Endothelial cell of umbilical vein (primary cell): ENCODE data around the gene MED22. TPM values are rescaled to one million over a fixed set of nuclear protein-coding genes. Genes with fewer than 3 reads are reported as not detected.

ENCODE experiments used
- BruUV-seq: library from RNA; stranded (reverse); fragments of 400-500 nt; replicated peaks from 2 replicates; lab custom pipeline; 2021; lab: Mats Ljungman, UMichigan
- CTCF ChIA-PET: fragments of 300-600, 350-600 bp; sonication (Branson Sonifier 250); formaldehyde crosslinking; loops from one replicate; lab custom pipeline; 2021; ENCODE audit warnings: antibody characterized with exemption, inconsistent platforms; lab: Charles Lee
- POLR2A ChIA-PET: fragments of 300-600, 350-600 bp; sonication (Branson Sonifier 250); formaldehyde crosslinking; loops from one replicate; lab custom pipeline; 2021; ENCODE audit warnings: antibody characterized with exemption, inconsistent platforms; lab: Charles Lee
- DNase-seq: peaks from one replicate; pipeline ENCODE4 v3.0.0-alpha.2; 2011; ENCODE audit warnings: low read depth, low spot score
- FAIRE-seq: peaks from 2 replicates; lab custom pipeline; 2011; peaks lifted over from hg19 to GRCh38; lab: Jason Lieb, UNC
- H2AFZ ChIP-seq: 2 replicates; pipeline ENCODE4 v1.6.0; 2012; ENCODE audit warnings: low read depth, low read length, control low read depth, inconsistent platforms
- H3K27ac ChIP-seq: 2 replicates; pipeline ENCODE4 v1.5.1; 2011; ENCODE audit warnings: low read depth, mild to moderate bottlenecking, control low read depth, low read length, moderate library complexity; ENCODE audit not compliant: insufficient read depth
- H3K27me3 ChIP-seq, 2 experiments: 2 replicates each; pipeline versions ENCODE4 v1.6.0 to v1.6.1; 2011; ENCODE audit warnings: low read length in 2 of 2, mixed read lengths in 1 of 2; ENCODE audit not compliant: control insufficient read depth in 2 of 2, insufficient read depth in 2 of 2
- H3K36me3 ChIP-seq, 2 experiments: 2 replicates in 1 of 2; 3 replicates in 1 of 2; pipeline ENCODE4 v1.5.1; 2011; ENCODE audit warnings: low read length in 2 of 2, mild to moderate bottlenecking in 1 of 2, moderate library complexity in 1 of 2; ENCODE audit not compliant: control insufficient read depth in 2 of 2, insufficient read depth in 2 of 2; ENCODE audit errors: extremely low read depth in 1 of 2
- H3K4me1 ChIP-seq: 3 replicates; pipeline ENCODE4 v1.5.1; 2011; ENCODE audit warnings: mild to moderate bottlenecking, low read length; ENCODE audit not compliant: control insufficient read depth, insufficient read depth; ENCODE audit errors: extremely low read depth
- H3K4me2 ChIP-seq: 2 replicates; pipeline ENCODE4 v1.6.1; 2011; ENCODE audit warnings: low read length, control low read depth, mixed read lengths; ENCODE audit not compliant: insufficient read depth
- H3K4me3 ChIP-seq, 3 experiments: fragments of 200-600 bp in 1 of 3; sonication (generic), shearing (Covaris generic) in 1 of 3; replicated peaks in 1 of 3; 2 replicates each; pipeline ENCODE4 v1.5.1; 2011 to 2016; ENCODE audit warnings: control low read depth in 3 of 3, low read length in 3 of 3, mild to moderate bottlenecking in 2 of 3, inconsistent platforms in 1 of 3, low read depth in 1 of 3, moderate library complexity in 1 of 3; ENCODE audit not compliant: insufficient read depth in 1 of 3
- H3K79me2 ChIP-seq: 2 replicates; pipeline ENCODE4 v1.6.0; 2012; ENCODE audit warnings: low read length, inconsistent platforms; ENCODE audit not compliant: control insufficient read depth, insufficient read depth
- H3K9ac ChIP-seq: replicated peaks from 2 replicates; pipeline ENCODE3; 2011; ENCODE audit warnings: low read length, control low read depth; ENCODE audit not compliant: insufficient read depth; ENCODE audit errors: extremely low read depth
- H3K9me1 ChIP-seq: replicated peaks from 3 replicates; pipeline ENCODE4 v1.6.0; 2011; ENCODE audit warnings: mild to moderate bottlenecking, low read length; ENCODE audit not compliant: control insufficient read depth, insufficient read depth; ENCODE audit errors: extremely low read depth
- H3K9me3 ChIP-seq: replicated peaks from 2 replicates; pipeline ENCODE4 v1.5.1; 2012; ENCODE audit warnings: low read length, inconsistent platforms; ENCODE audit not compliant: control insufficient read depth, insufficient read depth
- H4K20me1 ChIP-seq: replicated peaks from 2 replicates; pipeline ENCODE3; 2011; ENCODE audit warnings: mild to moderate bottlenecking, low read length; ENCODE audit not compliant: control insufficient read depth, insufficient read depth; ENCODE audit errors: extremely low read depth
- EZH2 ChIP-seq: IDR thresholded peaks from 2 replicates; pipeline ENCODE4 v1.6.1; 2012; ENCODE audit warnings: borderline replicate concordance, low read depth, mild to moderate bottlenecking, moderate library complexity, low read length, inconsistent platforms; ENCODE audit not compliant: severe bottlenecking
- FOS ChIP-seq: IDR thresholded peaks from 2 replicates; pipeline ENCODE4 v1.6.1; 2011; ENCODE audit warnings: mild to moderate bottlenecking, low read length, moderate library complexity, borderline replicate concordance; ENCODE audit not compliant: insufficient read depth
- GATA2 ChIP-seq: IDR thresholded peaks from 2 replicates; pipeline ENCODE4 v1.7.0; 2011; ENCODE audit warnings: low read depth, mild to moderate bottlenecking, moderate library complexity, mixed read lengths, low read length; ENCODE audit not compliant: insufficient read length, insufficient read depth
- JUN ChIP-seq: IDR thresholded peaks from 2 replicates; pipeline ENCODE4 v1.6.1; 2011; ENCODE audit warnings: borderline replicate concordance, low read depth; ENCODE audit not compliant: insufficient read length, insufficient read depth
- MYC ChIP-seq: IDR thresholded peaks from one replicate; pipeline ENCODE4 v1.6.1; 2011; ENCODE audit warnings: mild to moderate bottlenecking, low read depth, low read length
- POLR2AphosphoS5 ChIP-seq: IDR thresholded peaks from 2 replicates; pipeline ENCODE4 v1.6.1; 2012; ENCODE audit warnings: low read depth, mild to moderate bottlenecking, control low read depth, low read length, moderate library complexity; ENCODE audit not compliant: insufficient read depth
- dilution Hi-C: fragments of 300-500 bp; cut with MboI; formaldehyde crosslinking; loops from one replicate; pipeline ENCODE4 v1.15.0; 2019; ENCODE audit warnings: low sequenced_read_pairs; ENCODE audit not compliant: extremely low pct_ligation_motif_present
- intact Hi-C: fragments of 100-400 bp; cut with micrococcal nuclease; formaldehyde crosslinking; loops from one replicate; pipeline ENCODE4 v1.10.0; 2022
- polyA plus RNA-seq, 4 experiments: library from polyadenylated mRNA; depleted of rRNA in 3 of 4; stranded (reverse) in 3 of 4; unstranded in 1 of 4; fragments of >200 nt; gene quantifications; 2 replicates each; pipeline versions ENCODE4 v1.2.1 to v1.2.3, GENCODE V29; 2011 to 2012; ENCODE audit warnings: missing spikeins in 1 of 4
- total RNA-seq: library from RNA; stranded (reverse); gene quantifications from 2 replicates; pipeline ENCODE4 v1.2.3, GENCODE V29; 2021
- TF ChIP-seq, protein P1 (sequence below), 2 donors: IDR thresholded peaks; 1 replicate in 1 of 2; 2 replicates in 1 of 2; pipeline ENCODE4 v1.5.1; 2011; ENCODE audit warnings: low read length in 2 of 2, mild to moderate bottlenecking in 2 of 2, moderate library complexity in 2 of 2, control low read depth in 1 of 2, inconsistent platforms in 1 of 2, low read depth in 1 of 2; ENCODE audit not compliant: insufficient read depth in 1 of 2; ENCODE audit errors: extremely low read depth in 1 of 2

MED22 gene
- total and polyA plus RNA-seq, 2 donors (not counting 3 experiments of a cell fraction or from before 2014, with no cell fraction given) = 25.7 to 27.4 TPM

DNA sequence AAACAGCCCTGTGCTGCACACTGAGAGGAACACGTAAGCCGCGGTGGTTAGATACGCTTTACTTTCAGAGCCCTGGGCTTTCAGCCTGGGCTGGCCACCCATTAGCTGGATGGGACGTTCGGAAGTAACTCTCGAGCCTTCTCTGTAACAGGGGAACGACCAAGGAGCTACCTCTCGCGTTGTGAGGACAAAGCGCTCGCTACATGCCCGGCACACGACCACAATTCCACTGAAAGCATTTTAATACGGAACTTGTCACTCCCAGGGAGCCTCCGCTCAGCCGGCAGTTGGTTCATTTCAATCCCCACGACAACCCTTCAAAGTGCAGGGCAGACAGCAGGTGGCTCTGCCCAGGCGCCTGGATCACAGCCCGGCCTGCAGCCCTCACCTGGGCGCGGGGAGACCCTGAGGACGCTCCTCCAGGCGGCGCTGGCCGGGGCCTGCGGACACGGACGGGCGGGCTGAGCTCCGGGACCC, 8.0 kb upstream of the MED22 start:
- Histone ChIP-seq H3K79me2 (no peaks in the 10 kb centered on the region), H3K4me2 (peak overlapping the region; percentile 72), H3K4me3 (peak overlapping the region; percentile 62 to 78 (median 77)), H2AFZ (no peak overlapping the region), H3K4me1 (peaks cover 10% of the 10 kb centered on the region), H3K9ac (peak overlapping the region; percentile 78), H3K9me3 (no peaks in the 10 kb centered on the region), H3K9me1 (no peaks in the 10 kb centered on the region), H3K36me3 (peaks cover 6 to 22% of the 10 kb centered on the region in 2 experiments), H4K20me1 (no peaks in the 10 kb centered on the region), H3K27ac (peak overlapping the region; percentile 60), H3K27me3 (no peaks in the 10 kb centered on the region)
- intact Hi-C loops = loop anchor here (1.0 to 2.0 kb wide), 3 partner anchors 19 to 130 kb away; partner anchors contain the start of gene SLC2A6
- dilution Hi-C loops = no loop called here
- POLR2A ChIA-PET = interaction anchor here (1.0 to 1.5 kb wide), 2 partner anchors 8 to 9 kb away, joined by 3 to 10 read pairs; partner anchors contain the start of genes MED22 and RPL7A
- TF ChIP-seq GATA2 (no peak), POLR2AphosphoS5 (no peak), MYC (no peak), JUN (no peak), FOS (no peak), EZH2 (no peak)
- TF ChIP-seq, protein P1, sequence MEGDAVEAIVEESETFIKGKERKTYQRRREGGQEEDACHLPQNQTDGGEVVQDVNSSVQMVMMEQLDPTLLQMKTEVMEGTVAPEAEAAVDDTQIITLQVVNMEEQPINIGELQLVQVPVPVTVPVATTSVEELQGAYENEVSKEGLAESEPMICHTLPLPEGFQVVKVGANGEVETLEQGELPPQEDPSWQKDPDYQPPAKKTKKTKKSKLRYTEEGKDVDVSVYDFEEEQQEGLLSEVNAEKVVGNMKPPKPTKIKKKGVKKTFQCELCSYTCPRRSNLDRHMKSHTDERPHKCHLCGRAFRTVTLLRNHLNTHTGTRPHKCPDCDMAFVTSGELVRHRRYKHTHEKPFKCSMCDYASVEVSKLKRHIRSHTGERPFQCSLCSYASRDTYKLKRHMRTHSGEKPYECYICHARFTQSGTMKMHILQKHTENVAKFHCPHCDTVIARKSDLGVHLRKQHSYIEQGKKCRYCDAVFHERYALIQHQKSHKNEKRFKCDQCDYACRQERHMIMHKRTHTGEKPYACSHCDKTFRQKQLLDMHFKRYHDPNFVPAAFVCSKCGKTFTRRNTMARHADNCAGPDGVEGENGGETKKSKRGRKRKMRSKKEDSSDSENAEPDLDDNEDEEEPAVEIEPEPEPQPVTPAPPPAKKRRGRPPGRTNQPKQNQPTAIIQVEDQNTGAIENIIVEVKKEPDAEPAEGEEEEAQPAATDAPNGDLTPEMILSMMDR (IDR thresholded peaks at IDR 0.05; ENCODE audit: extremely low read depth in 1 of 2, insufficient read depth in 1 of 2, low read depth in 1 of 2, low read length in 2 of 2) = peak in 1 of 2 donors; percentile 9
- no TSS peak for BruUV-seq
- DNase-seq = peak; percentile 46
- CTCF ChIA-PET = interaction anchor here (1.2 to 1.4 kb wide), 5 partner anchors 14 to 170 kb away, joined by 5 to 7 read pairs (median 5); no protein-coding TSS in a partner anchor
- peak; percentile 76 for FAIRE-seq
